ENCODE results near the gene FMNL2. TPM values are rescaled to one million over a fixed set of nuclear protein-coding genes. Genes with fewer than 3 reads are reported as not detected.

Gene FMNL2
- total RNA-seq, 3 donors from 2014 or later, result 0.63 to 3.2 (median 1.4) TPM

DNA sequence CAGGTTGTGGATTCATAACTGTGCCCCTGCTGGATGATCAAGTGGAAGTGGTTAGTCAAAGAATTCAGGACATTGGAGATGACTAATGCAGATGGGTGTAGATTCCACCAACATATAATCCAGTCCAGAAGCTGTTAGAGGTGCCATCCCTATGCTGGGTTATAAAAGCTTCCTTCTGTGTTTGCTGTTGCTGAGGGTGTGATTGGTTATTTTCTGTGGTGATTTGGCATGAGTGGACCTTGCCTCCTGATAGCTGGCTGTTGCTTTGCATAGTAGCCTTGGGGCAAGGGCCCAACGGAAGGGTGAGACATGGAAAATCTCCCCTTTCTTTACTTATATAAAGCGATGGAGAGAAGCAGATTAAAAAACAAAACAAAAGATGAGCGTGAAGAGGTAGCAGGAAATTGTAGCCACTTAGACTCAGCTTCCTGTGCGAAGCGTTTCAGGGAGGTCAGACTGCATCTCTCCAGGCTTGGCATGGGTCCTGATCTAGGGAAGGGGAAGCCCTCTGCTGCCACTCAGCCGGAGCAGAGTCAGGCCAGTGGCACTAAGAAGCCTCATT, 190.4 kb downstream of the FMNL2 start:
- no peaks in the 10 kb centered on the region for H3K4me1 Mint-ChIP-seq (ENCODE audit: low read depth)
- no peaks in the 10 kb centered on the region for H3K36me3 Mint-ChIP-seq (ENCODE audit: insufficient read depth)
- no peak overlapping the region for H3K4me3 Mint-ChIP-seq
- no peak for DNase-seq
- no peak for ATAC-seq
- H3K9me3 Mint-ChIP-seq, result no peaks in the 10 kb centered on the region
- no peaks in the 10 kb centered on the region for H3K27me3 Mint-ChIP-seq (ENCODE audit: low read depth)

DNA sequence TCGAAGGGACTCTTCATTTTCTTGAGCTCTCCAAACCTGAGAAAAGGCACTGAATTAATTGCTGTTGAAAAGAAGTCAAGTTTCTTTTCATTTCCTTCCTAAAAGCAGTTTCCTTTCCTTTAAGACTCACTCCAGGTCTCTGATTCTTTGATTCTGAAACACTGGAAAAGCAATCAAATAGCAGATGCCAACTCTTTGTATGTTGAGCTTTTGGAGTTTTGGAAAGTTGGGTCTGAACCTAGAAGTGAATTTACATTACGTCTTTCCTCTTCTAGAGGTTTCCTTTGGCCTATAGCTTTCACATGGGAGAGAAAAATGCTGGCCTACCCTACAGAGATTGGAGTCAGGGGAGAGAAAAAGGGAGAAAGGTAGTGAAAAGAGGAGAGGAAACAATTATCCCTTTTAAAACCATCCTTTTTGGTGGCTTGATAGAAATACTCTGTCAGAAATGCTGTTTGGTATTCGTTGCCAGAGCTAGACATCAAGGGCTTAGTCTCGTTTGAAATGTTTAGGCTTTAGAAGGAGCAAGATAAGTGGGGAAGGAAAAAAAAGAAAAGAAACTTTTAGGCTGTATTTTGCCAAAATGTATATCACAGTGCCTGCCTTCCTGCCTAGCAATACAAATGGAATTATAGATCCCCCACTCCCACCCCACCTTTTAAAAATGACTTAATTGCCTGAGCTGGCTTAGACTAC, 194.6 kb downstream of the FMNL2 start:
- no peak overlapping the region for H3K4me3 Mint-ChIP-seq
- H3K9me3 Mint-ChIP-seq, result no peaks in the 10 kb centered on the region
- no peak for ATAC-seq
- H3K36me3 Mint-ChIP-seq (ENCODE audit: insufficient read depth), result no peaks in the 10 kb centered on the region
- peaks cover 2% of the 10 kb centered on the region for H3K27me3 Mint-ChIP-seq (ENCODE audit: low read depth)
- H3K4me1 Mint-ChIP-seq (ENCODE audit: low read depth), result no peaks in the 10 kb centered on the region
- DNase-seq, result no peak

DNA sequence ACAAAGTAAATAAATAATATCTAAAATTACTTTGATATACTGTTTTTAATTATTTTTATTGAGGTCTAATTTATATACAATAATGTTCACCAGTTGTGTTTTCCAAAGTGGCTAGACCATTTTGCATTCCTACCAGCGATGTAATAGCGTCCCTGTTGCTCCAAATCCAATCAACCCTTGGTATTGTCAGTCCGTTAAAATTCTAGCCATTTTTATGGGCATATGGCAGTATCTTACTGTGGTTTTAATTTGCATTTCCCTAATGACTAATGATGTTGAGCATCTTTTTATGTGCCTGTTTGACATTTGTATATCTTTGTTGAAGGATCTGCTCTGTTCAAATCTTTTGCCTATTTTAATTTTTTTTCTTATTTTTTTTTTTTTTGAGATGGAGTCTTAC, 197.3 kb downstream of the FMNL2 start:
- H3K4me3 Mint-ChIP-seq, result no peak overlapping the region
- ATAC-seq (no peak), DNase-seq (no peak)
- no peaks in the 10 kb centered on the region for H3K4me1 Mint-ChIP-seq (ENCODE audit: low read depth)
- H3K9me3 Mint-ChIP-seq, result no peaks in the 10 kb centered on the region
- no peaks in the 10 kb centered on the region for H3K36me3 Mint-ChIP-seq (ENCODE audit: insufficient read depth)
- H3K27me3 Mint-ChIP-seq (ENCODE audit: low read depth), result peaks cover 11% of the 10 kb centered on the region

DNA sequence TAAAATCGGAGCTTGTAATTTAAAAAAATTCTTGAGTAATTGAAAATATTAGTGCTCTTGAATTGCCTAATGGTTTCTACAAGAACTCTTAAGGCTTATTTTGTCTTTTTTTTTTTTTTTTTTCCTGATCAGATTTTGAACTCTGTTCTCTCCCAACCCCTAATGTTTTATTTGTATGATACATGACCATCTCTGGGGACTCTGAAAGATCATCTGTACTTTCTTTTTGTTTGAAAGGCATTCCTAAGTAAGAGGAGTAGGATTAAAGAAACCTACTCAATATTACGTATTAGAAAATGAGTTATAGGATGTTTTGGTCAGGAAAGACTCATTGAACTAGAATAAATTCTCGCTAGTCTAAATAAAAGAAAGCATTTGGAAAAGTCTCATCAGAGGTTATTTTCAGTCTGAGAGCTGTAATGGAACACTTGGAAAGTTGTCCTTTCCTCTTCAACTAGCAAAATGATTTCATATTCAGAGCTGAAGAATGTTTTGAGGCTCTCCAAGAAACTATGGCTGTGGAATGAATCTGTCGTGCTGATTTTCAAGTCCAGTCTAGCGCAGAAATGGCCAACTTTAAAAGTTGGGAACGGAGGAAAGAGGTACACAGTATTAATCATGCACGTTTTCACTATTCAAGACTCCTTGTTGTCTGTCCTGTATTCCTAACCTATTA, 199.6 kb downstream of the FMNL2 start:
- Mint-ChIP-seq H3K4me1 (ENCODE audit: low read depth) (no peaks in the 10 kb centered on the region), H3K9me3 (no peaks in the 10 kb centered on the region), H3K36me3 (ENCODE audit: insufficient read depth) (no peaks in the 10 kb centered on the region), H3K4me3 (no peak overlapping the region), H3K27me3 (ENCODE audit: low read depth) (peaks cover 16% of the 10 kb centered on the region)
- DNase-seq (no peak), ATAC-seq (no peak)

DNA sequence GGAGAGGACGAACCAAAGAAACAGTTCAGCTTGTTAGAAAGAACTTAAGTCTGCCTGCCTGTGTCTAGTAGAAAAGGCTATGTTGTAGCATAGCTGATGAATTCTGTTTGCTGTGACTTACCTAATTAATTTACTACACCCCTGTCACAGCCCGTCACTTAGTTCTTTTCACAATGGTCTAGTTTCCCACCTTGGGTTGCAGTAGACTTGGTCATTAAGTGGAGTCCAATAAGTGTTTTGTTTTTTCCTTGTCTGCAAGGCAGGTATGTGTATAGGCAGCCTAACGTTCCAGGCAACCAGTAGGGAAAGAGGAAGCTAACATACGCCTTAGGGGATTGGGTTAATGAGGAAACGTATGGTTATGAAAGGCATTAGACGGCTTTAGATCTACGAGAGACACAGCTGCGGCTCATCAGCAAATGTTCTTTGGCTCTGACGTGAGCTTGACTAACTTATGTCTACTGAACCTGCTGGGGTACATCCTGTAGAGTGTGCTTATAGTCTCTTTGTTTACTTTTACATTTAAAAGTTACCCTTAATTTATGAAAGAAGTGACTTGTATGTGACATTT, 202.2 kb downstream of the FMNL2 start:
- ATAC-seq (no peak), DNase-seq (no peak)
- H3K4me3 Mint-ChIP-seq, result no peak overlapping the region
- H3K27me3 Mint-ChIP-seq (ENCODE audit: low read depth), result peaks cover 16% of the 10 kb centered on the region
- H3K36me3 Mint-ChIP-seq (ENCODE audit: insufficient read depth), result no peaks in the 10 kb centered on the region
- H3K4me1 Mint-ChIP-seq (ENCODE audit: low read depth), result no peaks in the 10 kb centered on the region
- no peaks in the 10 kb centered on the region for H3K9me3 Mint-ChIP-seq

DNA sequence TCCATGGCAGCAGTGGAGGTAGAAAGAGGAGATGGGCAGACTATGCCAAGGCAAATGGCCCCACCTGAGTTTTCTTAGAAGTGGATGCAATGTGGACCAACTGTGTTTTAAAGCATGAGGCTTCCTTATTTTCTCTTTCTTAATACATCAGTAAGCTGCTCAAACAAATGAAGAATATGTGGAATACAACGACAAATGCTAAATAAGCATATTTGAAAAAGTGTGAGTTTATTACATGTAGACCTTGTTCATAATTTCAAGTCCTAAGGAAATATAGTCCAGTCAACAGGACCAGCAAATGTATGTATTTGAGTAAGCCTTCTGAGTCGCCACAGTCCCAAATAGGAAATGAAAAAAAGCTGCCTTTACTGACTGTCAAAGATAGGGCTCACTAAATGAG, 204.4 kb downstream of the FMNL2 start:
- Mint-ChIP-seq H3K4me1 (ENCODE audit: low read depth) (no peaks in the 10 kb centered on the region), H3K4me3 (no peak overlapping the region), H3K9me3 (no peaks in the 10 kb centered on the region), H3K27me3 (ENCODE audit: low read depth) (peaks cover 14% of the 10 kb centered on the region), H3K36me3 (ENCODE audit: insufficient read depth) (no peaks in the 10 kb centered on the region)
- ATAC-seq (no peak), DNase-seq (no peak)

DNA sequence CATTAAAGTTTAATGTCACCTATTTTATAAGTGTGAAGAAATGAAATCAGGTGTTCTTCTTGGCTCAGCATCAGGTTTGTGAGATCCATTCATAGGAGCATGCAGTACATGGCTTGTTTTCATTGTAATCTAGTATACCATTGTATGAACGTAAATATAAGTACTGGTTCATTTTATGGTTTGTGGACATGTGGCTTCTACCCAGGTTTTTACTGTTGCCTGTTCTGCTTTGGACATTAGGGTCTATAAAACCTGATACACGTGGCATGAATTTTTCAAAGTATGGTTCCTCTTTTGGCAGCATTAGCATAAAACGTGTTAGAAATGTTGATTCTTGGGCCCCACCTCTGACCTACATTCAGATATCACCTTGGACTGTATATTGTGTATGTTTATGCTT, 206.7 kb downstream of the FMNL2 start:
- H3K4me1 Mint-ChIP-seq (ENCODE audit: low read depth), result no peaks in the 10 kb centered on the region
- peaks cover 10% of the 10 kb centered on the region for H3K27me3 Mint-ChIP-seq (ENCODE audit: low read depth)
- H3K36me3 Mint-ChIP-seq (ENCODE audit: insufficient read depth), result no peaks in the 10 kb centered on the region
- no peak for DNase-seq
- H3K9me3 Mint-ChIP-seq, result no peaks in the 10 kb centered on the region
- no peak for ATAC-seq
- H3K4me3 Mint-ChIP-seq, result no peak overlapping the region

DNA sequence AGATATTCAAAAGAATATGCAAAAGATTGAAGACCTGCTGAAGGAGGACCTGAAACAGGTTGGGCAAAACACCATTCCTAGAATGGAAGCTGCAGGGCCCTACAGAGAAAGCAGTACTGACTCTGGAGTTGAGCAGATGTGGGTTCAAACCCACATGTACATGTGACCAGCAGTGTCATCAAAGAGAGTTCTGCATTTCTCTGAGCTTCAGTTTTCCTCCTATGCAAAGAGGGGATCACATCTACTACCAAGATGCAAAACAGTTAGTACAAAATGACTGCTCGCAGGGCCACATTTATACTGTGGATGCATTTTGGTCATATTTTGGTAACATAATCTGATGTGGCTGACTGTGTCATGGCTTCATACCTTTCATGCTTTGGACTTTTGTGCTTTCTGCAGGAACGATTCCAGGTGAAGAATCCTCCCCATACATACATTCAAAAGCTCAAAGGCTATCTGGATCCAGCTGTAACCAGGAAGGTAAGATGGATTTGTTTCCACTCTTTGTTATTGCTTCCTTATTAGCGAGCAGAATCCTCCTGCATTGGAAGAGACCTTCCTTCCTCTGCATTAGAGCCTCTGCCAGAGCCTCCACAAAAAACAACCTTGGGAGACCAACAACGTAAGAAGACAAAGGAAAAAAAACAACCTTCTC, 207.5 kb downstream of the FMNL2 start:
- Mint-ChIP-seq H3K4me1 (ENCODE audit: low read depth) (no peaks in the 10 kb centered on the region), H3K4me3 (no peak overlapping the region), H3K36me3 (ENCODE audit: insufficient read depth) (no peaks in the 10 kb centered on the region), H3K9me3 (no peaks in the 10 kb centered on the region), H3K27me3 (ENCODE audit: low read depth) (peaks cover 4% of the 10 kb centered on the region)
- ATAC-seq, result no peak
- no peak for DNase-seq

DNA sequence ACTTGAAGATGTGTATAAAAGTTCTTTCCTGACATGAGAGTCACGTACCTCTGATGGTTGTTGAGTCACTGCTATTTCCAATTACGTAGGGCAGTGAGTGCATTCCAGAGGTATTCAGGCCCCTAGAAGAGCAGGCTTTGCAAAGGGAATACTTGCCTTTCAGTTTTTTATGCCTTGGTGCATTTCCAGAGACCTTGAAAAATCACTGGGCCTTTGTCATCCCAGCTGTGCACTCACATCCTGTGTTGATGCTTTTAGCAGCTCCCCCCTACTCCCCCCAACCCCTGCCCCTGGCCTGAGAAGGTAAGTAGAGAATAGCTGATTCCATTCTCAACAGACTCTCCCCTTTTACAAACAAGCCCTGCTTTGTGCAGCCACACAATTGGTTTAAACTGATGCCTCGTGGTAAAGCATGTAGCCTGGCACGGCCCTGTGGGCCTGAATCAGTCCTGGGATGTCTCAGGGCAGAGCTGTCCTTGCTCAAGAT, 208.1 kb downstream of the FMNL2 start:
- Mint-ChIP-seq H3K4me3 (no peak overlapping the region), H3K9me3 (no peaks in the 10 kb centered on the region), H3K36me3 (ENCODE audit: insufficient read depth) (no peaks in the 10 kb centered on the region), H3K4me1 (ENCODE audit: low read depth) (no peaks in the 10 kb centered on the region), H3K27me3 (ENCODE audit: low read depth) (peaks cover 2% of the 10 kb centered on the region)
- no peak for DNase-seq
- no peak for ATAC-seq

DNA sequence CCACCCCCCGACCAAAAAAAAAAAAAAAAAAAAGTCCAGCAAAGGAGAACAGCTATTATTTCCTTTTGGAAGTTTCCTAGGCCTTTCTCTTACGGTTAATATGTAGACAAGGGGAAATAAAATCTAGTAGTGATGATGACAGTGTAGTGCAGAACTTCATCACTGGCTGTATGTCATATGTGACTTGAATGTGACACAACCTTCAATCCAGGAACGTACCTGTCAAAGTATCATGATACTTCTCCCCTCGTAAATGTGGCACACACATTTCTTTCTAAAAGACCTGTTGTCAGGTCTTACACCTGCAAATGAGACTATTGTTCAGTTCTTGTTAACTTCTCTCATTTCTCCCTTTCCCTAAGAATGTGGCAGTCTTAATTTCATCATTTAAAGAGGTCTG, 208.7 kb downstream of the FMNL2 start:
- H3K36me3 Mint-ChIP-seq (ENCODE audit: insufficient read depth), result no peaks in the 10 kb centered on the region
- no peaks in the 10 kb centered on the region for H3K4me1 Mint-ChIP-seq (ENCODE audit: low read depth)
- DNase-seq, result no peak
- ATAC-seq, result no peak
- H3K9me3 Mint-ChIP-seq, result no peaks in the 10 kb centered on the region
- H3K27me3 Mint-ChIP-seq (ENCODE audit: low read depth), result no peaks in the 10 kb centered on the region
- H3K4me3 Mint-ChIP-seq, result no peak overlapping the region

DNA sequence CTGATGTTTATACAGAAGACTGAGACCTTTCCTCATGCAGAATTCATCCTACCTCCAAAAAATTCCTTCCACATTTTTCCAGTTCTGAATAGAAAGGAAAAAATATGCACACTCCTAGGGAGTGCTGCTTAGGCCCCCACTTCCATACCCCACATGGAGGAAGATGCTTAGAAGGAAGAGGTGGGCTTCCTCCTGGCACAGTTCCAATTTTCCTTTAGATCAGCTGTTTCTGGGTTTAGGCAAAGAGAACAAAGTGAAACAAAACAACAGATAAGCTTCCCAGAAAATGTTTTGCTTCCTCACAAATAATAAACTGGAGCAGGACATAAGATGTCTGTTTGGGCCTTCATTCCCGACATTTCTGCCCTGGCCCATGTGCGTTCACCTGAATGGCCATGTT, 209.7 kb downstream of the FMNL2 start:
- Mint-ChIP-seq H3K9me3 (no peaks in the 10 kb centered on the region), H3K4me1 (ENCODE audit: low read depth) (no peaks in the 10 kb centered on the region), H3K4me3 (no peak overlapping the region), H3K36me3 (ENCODE audit: insufficient read depth) (no peaks in the 10 kb centered on the region), H3K27me3 (ENCODE audit: low read depth) (no peaks in the 10 kb centered on the region)
- DNase-seq, result no peak
- no peak for ATAC-seq

DNA sequence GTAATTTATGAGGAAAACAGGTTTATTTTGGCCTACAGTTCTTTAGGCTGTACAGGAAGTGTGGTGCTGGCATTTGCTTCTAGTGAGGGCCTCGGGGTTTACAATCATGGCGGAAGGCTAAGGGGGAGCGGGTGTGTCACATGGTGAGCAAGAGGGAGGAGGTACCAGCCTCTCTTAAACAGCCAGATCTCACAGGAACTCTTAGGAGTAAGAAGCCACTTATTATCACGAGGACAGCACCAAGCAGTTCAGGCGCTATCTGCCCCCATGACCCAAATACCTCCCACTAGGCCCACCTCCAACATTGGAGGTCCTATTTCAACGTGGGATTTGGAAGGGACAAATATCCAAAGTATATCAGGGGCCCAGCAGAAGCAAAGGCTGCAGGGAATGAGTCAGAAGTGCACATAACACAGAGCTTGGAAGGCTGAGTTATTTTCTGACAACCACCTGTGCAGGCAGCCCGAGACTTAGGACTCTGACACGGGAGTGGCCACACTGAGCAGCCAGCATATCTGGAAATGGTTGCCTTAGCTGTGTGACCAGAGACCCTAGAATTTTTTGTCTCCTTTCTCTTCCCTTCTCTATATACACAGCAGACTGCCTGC, 211.4 kb downstream of the FMNL2 start:
- no peaks in the 10 kb centered on the region for H3K4me1 Mint-ChIP-seq (ENCODE audit: low read depth)
- DNase-seq, result no peak
- no peaks in the 10 kb centered on the region for H3K9me3 Mint-ChIP-seq
- no peak for ATAC-seq
- peaks cover 2% of the 10 kb centered on the region for H3K27me3 Mint-ChIP-seq (ENCODE audit: low read depth)
- H3K4me3 Mint-ChIP-seq, result no peak overlapping the region
- H3K36me3 Mint-ChIP-seq (ENCODE audit: insufficient read depth), result no peaks in the 10 kb centered on the region

DNA sequence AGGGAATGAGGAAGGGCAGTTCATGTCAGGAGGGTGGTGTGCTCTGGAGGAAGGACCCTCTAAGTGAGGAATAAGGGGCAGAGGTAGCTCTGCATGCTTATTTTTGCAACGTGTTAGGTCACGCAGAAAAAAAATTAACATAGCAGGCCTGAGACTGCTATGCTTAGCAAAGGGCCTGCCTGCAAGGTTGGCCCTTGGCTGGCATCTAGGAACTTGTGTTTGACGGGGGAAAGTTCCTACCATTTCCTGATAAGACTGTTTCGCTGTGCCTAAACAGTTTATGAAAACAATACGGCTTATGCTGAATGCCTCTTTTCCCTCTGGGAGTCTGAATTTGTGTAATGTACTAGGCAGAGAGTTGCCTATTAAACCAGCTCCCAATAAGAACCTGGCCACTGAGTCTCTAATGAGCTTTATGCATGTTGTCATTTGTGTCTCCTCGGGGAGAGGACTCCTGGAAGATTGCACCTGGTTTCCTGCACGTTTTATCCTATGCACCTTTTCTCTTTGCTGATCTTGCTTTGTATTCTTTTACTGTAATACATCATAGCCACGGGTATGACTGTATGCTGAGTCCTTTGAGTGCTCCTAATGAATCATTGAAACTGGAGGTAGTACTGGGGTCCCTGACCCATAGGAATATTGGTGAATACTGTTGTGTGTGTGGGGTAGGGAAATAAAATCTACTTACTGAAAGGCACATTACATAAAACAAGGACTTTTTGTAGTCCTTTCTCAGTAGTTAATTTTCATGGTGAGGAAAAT, 213.3 kb downstream of the FMNL2 start:
- no peak for DNase-seq
- Mint-ChIP-seq H3K9me3 (no peaks in the 10 kb centered on the region), H3K4me3 (no peak overlapping the region), H3K36me3 (ENCODE audit: insufficient read depth) (no peaks in the 10 kb centered on the region), H3K4me1 (ENCODE audit: low read depth) (no peaks in the 10 kb centered on the region), H3K27me3 (ENCODE audit: low read depth) (peaks cover 2% of the 10 kb centered on the region)
- no peak for ATAC-seq
